Activated gamma-delta T cell (primary cell): ENCODE data around the gene TNXB.
"Not testable (repeated sequence)": the region's sequence is repeated elsewhere in the genome, so short reads cannot be mapped to it uniquely, and the experiment has no call there.

ENCODE experiments used
- DNase-seq: peaks from one replicate; lab custom pipeline; 2025; lab: John Stamatoyannopoulos, UW

Gene TNXB

GRCh38 chr6:32112431-32112980 lies 3.4 kb upstream of the TNXB start:
- DNase-seq, result no peak

GRCh38 chr6:32111424-32112066 lies 2.4 kb upstream of the TNXB start:
- DNase-seq, result no peak

GRCh38 chr6:32110632-32111031 lies 1.5 kb upstream of the TNXB start:
- no peak for DNase-seq

GRCh38 chr6:32109765-32110160 lies 625 bp upstream of the TNXB start:
- DNase-seq, result no peak

- no peak for DNase-seq
Observed at GRCh38 chr6:32108727-32109113, 418 bp downstream of the TNXB start.

GRCh38 chr6:32108094-32108627 lies 977 bp downstream of the TNXB start:
- DNase-seq, result no peak

- no peak for DNase-seq
Observed at GRCh38 chr6:32107406-32107805, 1.7 kb downstream of the TNXB start.

- no peak for DNase-seq
Observed at GRCh38 chr6:32105433-32105832, 3.7 kb downstream of the TNXB start.

GRCh38 chr6:32102255-32102654 lies 6.9 kb downstream of the TNXB start:
- DNase-seq, result no peak

- not testable (repeated sequence) for DNase-seq
Observed at GRCh38 chr6:32100251-32100650, 8.9 kb downstream of the TNXB start.

- no peak for DNase-seq
Observed at GRCh38 chr6:32097364-32097763, 11.8 kb downstream of the TNXB start.

GRCh38 chr6:32096394-32097258 lies 12.5 kb downstream of the TNXB start:
- DNase-seq, result no peak

GRCh38 chr6:32096087-32096393 lies 13.1 kb downstream of the TNXB start:
- DNase-seq, result no peak

- no peak for DNase-seq
Observed at GRCh38 chr6:32095338-32096086, 13.6 kb downstream of the TNXB start.

- no peak for DNase-seq
Observed at GRCh38 chr6:32092760-32093497, 16.2 kb downstream of the TNXB start.

GRCh38 chr6:32089082-32089828 lies 19.9 kb downstream of the TNXB start:
- no peak for DNase-seq

- DNase-seq, result no peak
Observed at GRCh38 chr6:32088487-32089049, 20.6 kb downstream of the TNXB start.

GRCh38 chr6:32087574-32088486 lies 21.3 kb downstream of the TNXB start:
- peak; percentile 28 for DNase-seq
